ENCODE data around the gene GBGT1. TPM values are rescaled to one million over a fixed set of nuclear protein-coding genes. Genes with fewer than 3 reads are reported as not detected.

Gene GBGT1
- total and polyA plus RNA-seq, 5 donors = 7.4 to 12.8 (median 10.2) TPM

DNA sequence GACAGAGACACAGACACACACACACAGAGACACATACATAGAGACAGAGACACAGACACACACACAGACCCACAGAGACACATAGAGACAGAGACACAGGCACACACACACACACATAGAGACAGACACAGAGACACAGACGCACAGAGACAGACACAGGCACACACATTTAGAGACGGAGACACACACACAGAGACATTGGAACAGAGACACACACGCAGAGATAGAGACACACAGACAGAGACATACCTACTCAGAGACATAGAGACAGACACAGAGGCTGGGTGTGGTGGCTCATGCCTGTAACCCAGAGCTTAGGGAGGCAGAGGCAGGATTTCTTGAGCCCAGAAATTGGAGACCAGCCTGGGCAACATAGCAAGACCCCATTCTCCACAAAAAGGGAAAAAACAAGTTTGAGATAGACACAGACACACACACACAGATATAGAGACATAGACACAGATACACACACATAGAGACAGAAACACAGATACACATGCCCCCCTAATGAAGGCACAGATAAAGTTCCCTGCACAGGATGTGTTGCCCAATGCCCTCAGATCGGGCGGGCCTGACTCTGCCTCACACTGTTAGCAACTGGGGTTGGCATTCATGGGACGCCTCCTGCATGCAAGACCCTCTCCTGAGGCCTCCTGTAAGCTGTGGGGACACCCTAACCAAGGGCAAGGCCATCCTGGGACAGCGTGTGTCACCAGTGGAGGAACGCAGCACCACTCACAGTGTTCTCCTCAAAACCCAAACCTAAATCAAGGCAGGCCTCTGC is 39.4 kb downstream of the GBGT1 start:
- 91% methylated on average over 8 of the region's 8 CpGs for WGBS
- peak overlapping the region; percentile 6 for H3K27ac ChIP-seq (ENCODE audit: low read length)
- H3K27me3 ChIP-seq (ENCODE audit: control insufficient read depth, insufficient read depth) = no peaks in the 10 kb centered on the region
- no peak overlapping the region for H3K4me3 ChIP-seq (ENCODE audit: low read length)
- intact Hi-C loops (cut with DNase I) = no loop called here
- H3K9me3 ChIP-seq (ENCODE audit: control insufficient read depth, low read length) = no peaks in the 10 kb centered on the region
- ATAC-seq (no peak), DNase-seq (no peak)
- H3K4me1 ChIP-seq (ENCODE audit: control insufficient read depth, insufficient read depth, low read length) = peaks cover 27% of the 10 kb centered on the region

GRCh38 chr9:133122935-133123611 is 40.6 kb downstream of the GBGT1 start:
- ATAC-seq (peak in 1 of 2 donors; percentile 1), DNase-seq (peak in 2 of 3 donors; percentile 67 to 85)
- 18% methylated on average over 19 of the region's 19 CpGs for WGBS
- no peaks in the 10 kb centered on the region for H3K27me3 ChIP-seq (ENCODE audit: control insufficient read depth, insufficient read depth)
- H3K9me3 ChIP-seq (ENCODE audit: control insufficient read depth, low read length) = no peaks in the 10 kb centered on the region
- peak overlapping the region; percentile 89 for H3K27ac ChIP-seq (ENCODE audit: low read length)
- intact Hi-C loops (cut with DNase I) = no loop called here
- H3K4me1 ChIP-seq (ENCODE audit: control insufficient read depth, insufficient read depth, low read length) = peaks cover 37% of the 10 kb centered on the region
- H3K4me3 ChIP-seq (ENCODE audit: low read length) = no peak overlapping the region

DNA sequence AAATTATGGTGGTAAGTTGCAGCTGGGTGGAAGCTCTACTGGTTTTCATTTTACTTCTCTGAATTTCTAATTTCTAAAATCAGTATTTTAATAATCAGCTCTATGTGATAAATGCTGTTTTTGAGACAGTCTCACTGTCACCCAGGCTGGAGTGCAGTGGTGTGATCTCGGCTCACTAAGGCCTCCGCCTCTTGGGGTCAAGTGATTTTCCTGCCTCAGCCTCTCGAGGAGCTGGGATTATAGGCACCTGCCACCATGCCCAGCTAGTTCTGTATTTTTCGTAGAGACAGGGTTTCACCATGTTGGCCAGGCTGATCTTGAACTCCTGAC is 41.1 kb downstream of the GBGT1 start:
- ATAC-seq (no peak), DNase-seq (no peak)
- Histone ChIP-seq H3K27ac (ENCODE audit: low read length) (peak overlapping the region; percentile 94), H3K27me3 (ENCODE audit: control insufficient read depth, insufficient read depth) (no peaks in the 10 kb centered on the region), H3K4me3 (ENCODE audit: low read length) (no peak overlapping the region), H3K9me3 (ENCODE audit: control insufficient read depth, low read length) (no peaks in the 10 kb centered on the region), H3K4me1 (ENCODE audit: control insufficient read depth, insufficient read depth, low read length) (peaks cover 41% of the 10 kb centered on the region)
- intact Hi-C loops (cut with DNase I) = no loop called here
- WGBS = 45% methylated on average over 4 of the region's 4 CpGs

DNA sequence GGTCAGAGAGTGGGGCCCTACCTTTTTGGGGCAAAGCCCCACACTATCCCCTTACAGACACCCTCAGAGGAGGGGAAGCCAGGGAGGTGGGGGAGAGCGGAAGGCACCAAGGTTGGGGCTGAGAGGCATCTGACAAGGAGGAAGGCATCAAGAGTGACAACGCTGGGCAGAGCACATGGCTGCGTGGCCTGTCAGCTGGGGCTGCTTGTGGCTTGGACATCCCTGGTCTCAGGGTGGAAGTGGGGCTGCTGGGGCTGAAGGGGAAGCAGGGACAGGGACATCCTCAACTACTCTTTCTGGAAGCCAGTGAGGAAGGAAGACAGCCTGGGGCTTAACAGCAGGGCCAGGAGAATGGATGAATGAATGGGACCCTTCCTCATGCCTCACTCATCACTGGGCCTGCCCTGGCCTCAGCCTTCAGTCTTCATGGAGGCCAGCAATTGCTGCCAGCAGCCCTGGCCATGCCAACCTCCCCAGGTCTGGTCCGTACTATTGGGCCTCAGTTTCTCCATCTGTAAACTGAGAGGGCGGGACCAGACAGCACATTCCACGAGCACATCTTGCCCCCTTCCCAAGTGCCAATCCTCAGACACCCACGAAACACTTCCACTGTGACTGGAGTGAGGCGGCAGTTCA is 41.7 kb downstream of the GBGT1 start:
- 82% methylated on average over 8 of the region's 8 CpGs for WGBS
- DNase-seq (peak in 1 of 3 donors; percentile 69), ATAC-seq (no peak)
- H3K27ac ChIP-seq (ENCODE audit: low read length) = peak overlapping the region; percentile 94
- H3K9me3 ChIP-seq (ENCODE audit: control insufficient read depth, low read length) = no peaks in the 10 kb centered on the region
- no peak overlapping the region for H3K4me3 ChIP-seq (ENCODE audit: low read length)
- H3K4me1 ChIP-seq (ENCODE audit: control insufficient read depth, insufficient read depth, low read length) = peaks cover 42% of the 10 kb centered on the region
- intact Hi-C loops (cut with DNase I) = no loop called here
- H3K27me3 ChIP-seq (ENCODE audit: control insufficient read depth, insufficient read depth) = no peaks in the 10 kb centered on the region

- Histone ChIP-seq H3K27me3 (ENCODE audit: control insufficient read depth, insufficient read depth) (no peaks in the 10 kb centered on the region), H3K9me3 (ENCODE audit: control insufficient read depth, low read length) (no peaks in the 10 kb centered on the region), H3K4me1 (ENCODE audit: control insufficient read depth, insufficient read depth, low read length) (peaks cover 37% of the 10 kb centered on the region), H3K4me3 (ENCODE audit: low read length) (peak within 1 kb of the TSS; percentile 63), H3K27ac (ENCODE audit: low read length) (peak within 1 kb of the TSS; percentile 94)
- intact Hi-C loops (cut with DNase I) = no loop called here
- ATAC-seq (peak; percentile 86 to 88), DNase-seq (peak; percentile 90 to 97 (median 96))
- 12% methylated on average over 52 of the region's 53 CpGs for WGBS
These were observed 42.4 kb downstream of the GBGT1 start, which contains the start of gene RALGDS for GRCh38 chr9:133121198-133121914. Gene RALGDS (minus strand): TSS chr9:133121240. CDS start chr9:133121154, 86 bp downstream.

DNA sequence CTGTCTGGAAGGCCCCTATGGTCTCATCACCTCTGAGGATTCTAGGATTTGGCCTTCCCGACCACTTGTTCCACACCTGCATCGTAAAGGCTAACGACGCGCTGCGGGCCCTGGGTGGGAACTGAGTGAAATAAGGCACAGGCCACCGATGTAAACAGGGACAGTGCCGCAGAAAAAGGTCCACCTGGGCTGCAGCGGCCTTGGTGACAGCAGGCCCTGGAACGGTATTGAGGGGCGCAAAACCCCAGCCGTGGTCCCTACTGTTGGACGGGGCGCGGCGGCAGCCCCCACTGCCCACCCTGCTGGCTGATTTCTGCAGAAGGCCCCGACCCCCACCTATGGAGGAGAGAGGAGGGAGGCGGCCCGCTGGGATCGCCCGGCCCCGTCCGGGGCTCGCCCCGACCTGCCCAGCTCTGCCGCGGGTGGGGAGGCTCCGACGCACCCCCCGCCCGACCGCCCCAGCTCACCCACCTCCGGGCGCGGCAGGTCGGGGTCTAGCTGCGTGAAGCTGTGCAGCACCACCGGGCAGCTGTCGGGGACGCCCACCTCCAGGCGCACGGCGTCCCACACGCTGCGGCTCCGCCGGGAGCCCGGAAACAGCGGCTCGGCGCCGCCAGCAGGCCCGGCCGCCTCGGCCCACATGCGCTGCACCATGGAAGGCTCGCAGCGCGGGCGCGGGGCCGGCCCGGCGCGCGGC is 43.1 kb downstream of the GBGT1 start:
- DNase-seq = no peak
- peaks cover 34% of the 10 kb centered on the region for H3K4me1 ChIP-seq (ENCODE audit: control insufficient read depth, insufficient read depth, low read length)
- 1% methylated on average over 66 of the region's 66 CpGs for WGBS
- peak overlapping the region; percentile 63 for H3K4me3 ChIP-seq (ENCODE audit: low read length)
- H3K9me3 ChIP-seq (ENCODE audit: control insufficient read depth, low read length) = no peaks in the 10 kb centered on the region
- H3K27ac ChIP-seq (ENCODE audit: low read length) = peak overlapping the region; percentile 65
- intact Hi-C loops (cut with DNase I) = no loop called here
- no peaks in the 10 kb centered on the region for H3K27me3 ChIP-seq (ENCODE audit: control insufficient read depth, insufficient read depth)
- peak; percentile 1 to 2 for ATAC-seq

GRCh38 chr9:133119846-133120500 is 43.7 kb downstream of the GBGT1 start:
- WGBS = 22% methylated on average over 21 of the region's 21 CpGs
- H3K27ac ChIP-seq (ENCODE audit: low read length) = peak overlapping the region; percentile 65
- ATAC-seq (no peak), DNase-seq (peak in 2 of 3 donors; percentile 60 to 68)
- peak overlapping the region; percentile 63 for H3K4me3 ChIP-seq (ENCODE audit: low read length)
- no peaks in the 10 kb centered on the region for H3K9me3 ChIP-seq (ENCODE audit: control insufficient read depth, low read length)
- intact Hi-C loops (cut with DNase I) = no loop called here
- H3K4me1 ChIP-seq (ENCODE audit: control insufficient read depth, insufficient read depth, low read length) = peaks cover 35% of the 10 kb centered on the region
- H3K27me3 ChIP-seq (ENCODE audit: control insufficient read depth, insufficient read depth) = no peaks in the 10 kb centered on the region

- Histone ChIP-seq H3K4me1 (ENCODE audit: control insufficient read depth, insufficient read depth, low read length) (peaks cover 42% of the 10 kb centered on the region), H3K9me3 (ENCODE audit: control insufficient read depth, low read length) (no peaks in the 10 kb centered on the region), H3K27ac (ENCODE audit: low read length) (peak overlapping the region; percentile 65), H3K4me3 (ENCODE audit: low read length) (peak overlapping the region; percentile 63), H3K27me3 (ENCODE audit: control insufficient read depth, insufficient read depth) (no peaks in the 10 kb centered on the region)
- DNase-seq = peak; percentile 61 to 83 (median 72)
- intact Hi-C loops (cut with DNase I) = no loop called here
- 26% methylated on average over 21 of the region's 21 CpGs for WGBS
- peak in 1 of 2 donors; percentile 23 for ATAC-seq
These were observed 44.4 kb downstream of the GBGT1 start for GRCh38 chr9:133119103-133119845.

DNA sequence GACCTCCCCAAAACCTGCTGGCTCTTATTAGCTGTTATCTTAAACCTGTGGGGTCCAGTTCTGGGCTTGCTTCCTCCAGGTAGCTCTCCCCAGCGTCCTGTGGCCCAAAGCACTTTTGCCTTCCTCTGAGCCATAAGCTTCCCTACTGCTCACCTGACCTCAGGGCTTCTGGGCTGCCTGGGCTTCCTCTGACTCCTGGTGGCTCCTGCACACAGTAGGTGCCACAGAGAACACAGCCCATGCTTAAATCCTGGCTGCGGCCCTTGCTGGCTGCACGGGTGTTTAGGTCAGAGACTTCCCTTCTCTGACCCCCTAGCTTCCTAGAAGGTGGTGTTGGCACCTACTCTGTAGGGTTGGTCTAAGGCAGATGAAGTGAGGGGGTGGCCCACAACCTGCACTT is 45.1 kb downstream of the GBGT1 start:
- no peak overlapping the region for H3K4me3 ChIP-seq (ENCODE audit: low read length)
- H3K9me3 ChIP-seq (ENCODE audit: control insufficient read depth, low read length) = no peaks in the 10 kb centered on the region
- H3K27me3 ChIP-seq (ENCODE audit: control insufficient read depth, insufficient read depth) = no peaks in the 10 kb centered on the region
- DNase-seq (no peak), ATAC-seq (no peak)
- intact Hi-C loops (cut with DNase I) = no loop called here
- H3K27ac ChIP-seq (ENCODE audit: low read length) = peak overlapping the region; percentile 14
- 69% methylated on average over 3 of the region's 3 CpGs for WGBS
- peaks cover 49% of the 10 kb centered on the region for H3K4me1 ChIP-seq (ENCODE audit: control insufficient read depth, insufficient read depth, low read length)

All from right cardiac atrium (tissue), 5 donors.